ENCODE results near the gene SYNE3. TPM values are rescaled to one million over a fixed set of nuclear protein-coding genes. Genes with fewer than 3 reads are reported as not detected.

SYNE3 gene
- total RNA-seq, 1 donor from 2014 or later, result 16.5 TPM

DNA sequence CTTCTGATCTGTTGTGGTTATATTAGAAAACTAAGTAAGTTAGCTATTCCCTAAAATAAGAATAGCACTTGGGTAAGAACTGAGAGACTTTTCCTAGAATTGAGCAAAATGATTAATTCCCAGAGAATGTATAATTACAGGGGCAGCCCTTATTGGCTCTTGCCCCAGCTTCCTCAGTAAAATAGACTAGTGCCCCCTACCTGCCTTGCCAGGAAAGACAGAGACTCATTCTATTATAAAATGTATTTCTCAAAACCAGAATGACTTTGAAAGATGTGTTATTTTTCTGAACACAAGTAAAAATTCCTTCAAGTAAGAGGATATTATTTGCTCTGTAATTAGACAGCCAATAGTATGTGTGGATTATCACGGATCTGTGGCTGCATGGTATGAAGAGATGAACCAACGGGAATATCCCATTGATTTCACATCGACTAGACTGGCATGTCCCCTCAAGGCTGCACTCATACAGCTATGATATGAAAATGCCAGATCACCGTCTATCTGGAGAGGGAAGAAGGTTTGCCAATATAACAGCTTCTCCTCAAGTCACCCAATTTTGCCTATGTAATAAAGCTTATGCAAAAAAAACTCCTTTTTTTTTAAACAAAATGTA is 11.0 kb upstream of the SYNE3 start:
- intact Hi-C loops (cut with DNase I), result loop anchor here (1.0 kb wide), 2 partner anchors 38 to 85 kb away; no protein-coding TSS in a partner anchor
- DNase-seq (ENCODE audit: missing footprints), result no peak

DNA sequence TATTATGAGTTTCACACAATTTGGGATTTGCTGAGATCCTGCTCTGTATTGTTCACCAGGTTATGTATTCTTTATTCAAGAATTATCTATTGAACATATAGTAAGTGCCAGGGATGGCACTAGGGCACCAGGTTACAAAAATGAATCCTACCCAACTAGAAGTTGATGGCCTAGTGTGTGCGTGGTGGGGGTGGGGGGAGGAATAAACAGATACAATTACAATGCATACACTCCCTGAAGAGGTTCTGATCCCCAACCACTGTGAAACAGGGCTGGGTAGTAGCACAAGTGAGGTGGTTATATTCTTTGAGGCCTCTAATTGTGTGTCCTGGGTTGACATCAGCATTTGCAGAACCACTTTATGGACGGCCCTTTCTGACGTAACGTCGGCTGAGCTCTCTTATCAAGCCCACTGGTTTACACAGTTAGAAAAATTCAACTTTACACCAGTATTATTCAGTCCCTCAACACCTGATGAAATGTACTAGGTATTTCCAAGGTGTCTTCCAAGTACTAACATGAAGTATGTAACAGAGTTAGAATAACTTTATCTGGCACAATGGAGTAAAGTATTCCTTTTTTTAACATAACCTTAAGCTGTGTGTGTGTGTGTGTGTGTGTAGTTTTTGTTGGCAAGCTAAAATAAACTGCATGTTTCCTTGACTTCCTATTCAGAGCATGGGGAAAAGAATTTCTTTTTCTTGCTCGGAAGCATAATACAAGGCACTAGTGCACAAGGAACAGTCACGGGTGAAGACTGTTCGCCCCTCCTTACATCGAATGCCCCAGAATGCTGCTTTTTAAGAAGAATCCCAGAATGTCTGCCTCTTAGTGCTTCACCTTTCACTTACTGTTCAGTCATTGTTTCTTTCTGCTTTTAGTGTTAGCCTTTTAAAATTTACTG is 10.3 kb upstream of the SYNE3 start:
- ATAC-seq (no peak), DNase-seq (ENCODE audit: missing footprints) (no peak)
- intact Hi-C loops (cut with DNase I), result loop anchor here (1.0 kb wide), 2 partner anchors 37 to 84 kb away; no protein-coding TSS in a partner anchor

More for the DNA sequence above, 11.0 kb upstream of the SYNE3 start:
- ATAC-seq, result peak; percentile 59

DNA sequence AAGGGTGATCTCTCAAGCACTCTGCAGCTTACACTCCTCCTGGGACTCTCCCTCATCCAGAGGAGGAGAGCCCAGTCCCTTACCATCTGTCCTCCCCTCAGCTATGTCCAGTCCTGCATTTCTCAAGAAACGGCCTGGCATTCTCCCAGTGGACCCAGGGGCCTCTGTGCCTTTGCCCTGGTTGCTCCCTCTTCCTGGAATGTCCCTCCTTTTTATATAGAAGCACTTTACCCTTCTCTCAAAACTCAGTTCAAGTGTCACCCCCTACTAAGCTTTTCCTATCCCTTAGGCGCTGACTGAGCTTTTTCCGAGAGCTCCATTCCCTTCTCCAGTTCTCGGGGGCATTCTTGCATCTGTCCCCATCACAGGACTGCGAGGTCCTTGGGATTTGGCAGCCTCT is 9.5 kb upstream of the SYNE3 start:
- ATAC-seq (no peak), DNase-seq (ENCODE audit: missing footprints) (no peak)
- intact Hi-C loops (cut with DNase I), result no loop called here

DNA sequence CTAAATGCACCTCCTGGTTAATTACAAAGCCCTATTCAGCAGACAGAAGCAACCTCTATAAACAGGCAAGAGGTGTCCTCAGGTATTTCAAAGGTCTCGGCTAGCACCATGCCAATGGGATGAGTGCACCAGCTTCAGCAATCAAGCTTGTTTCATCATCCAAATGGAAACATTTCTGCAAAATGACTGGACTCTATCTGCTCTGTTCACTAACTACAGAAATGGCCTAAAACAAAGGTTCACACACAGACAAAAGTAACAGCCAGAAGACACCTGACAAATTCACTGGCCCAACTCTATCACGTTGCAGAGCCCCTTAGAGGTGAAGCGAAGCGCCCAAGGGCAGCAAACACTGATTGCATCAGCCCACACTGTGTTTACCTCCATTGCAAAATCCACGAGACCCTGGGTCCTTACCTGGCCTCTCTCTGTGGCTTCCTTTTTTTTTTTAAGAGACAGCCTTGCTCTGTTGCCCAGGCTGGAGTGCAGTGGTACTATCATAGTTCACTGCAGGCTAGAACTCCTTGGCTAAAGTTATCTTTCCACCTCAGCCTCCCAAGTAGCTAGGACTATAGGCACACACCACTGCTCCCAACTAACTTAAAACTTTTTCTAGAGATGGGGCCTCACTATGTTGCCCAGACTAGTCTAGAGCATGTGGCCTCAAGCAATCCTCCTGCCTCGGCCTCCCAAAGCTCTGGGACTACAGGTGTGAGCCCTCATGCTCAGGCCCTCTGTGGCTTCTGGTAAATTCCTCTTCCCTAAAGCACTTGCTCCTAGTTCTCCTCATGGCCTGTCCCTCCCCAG is 8.5 kb upstream of the SYNE3 start:
- intact Hi-C loops (cut with DNase I), result loop anchor here (5.0 kb wide), 1 partner anchor 363 kb away; no protein-coding TSS in a partner anchor
- ATAC-seq (no peak), DNase-seq (ENCODE audit: missing footprints) (no peak)

DNA sequence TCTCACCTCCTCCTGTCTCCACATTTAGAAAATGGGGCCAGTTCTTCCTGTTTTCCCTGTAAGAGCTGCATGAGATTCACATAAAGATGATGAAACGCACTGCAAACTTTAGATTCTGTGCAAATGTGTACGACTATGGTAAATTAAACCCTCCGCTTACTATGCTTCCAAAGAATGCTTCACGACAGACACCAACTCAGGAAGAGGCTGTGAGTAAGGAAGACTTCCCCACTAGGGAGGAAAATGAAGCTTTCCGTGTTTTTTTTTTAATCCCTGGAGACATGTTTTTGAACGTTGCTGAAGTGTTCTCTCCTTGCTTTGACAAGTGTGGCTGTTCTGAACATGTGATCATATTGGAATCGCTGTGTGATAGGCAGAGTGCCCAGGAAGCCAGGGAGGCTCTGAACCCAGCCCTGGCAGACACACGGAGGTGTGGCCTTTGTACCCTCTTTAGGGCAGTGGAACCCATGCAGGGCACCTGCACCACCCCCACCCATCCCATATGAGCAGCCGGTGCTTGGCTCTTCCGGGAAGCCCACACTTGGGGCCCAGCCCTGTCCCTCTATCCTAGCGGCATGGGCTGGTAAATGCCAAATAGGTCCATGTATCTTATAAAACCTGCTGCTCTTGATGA is 7.5 kb upstream of the SYNE3 start:
- no peak for DNase-seq (ENCODE audit: missing footprints)

DNA sequence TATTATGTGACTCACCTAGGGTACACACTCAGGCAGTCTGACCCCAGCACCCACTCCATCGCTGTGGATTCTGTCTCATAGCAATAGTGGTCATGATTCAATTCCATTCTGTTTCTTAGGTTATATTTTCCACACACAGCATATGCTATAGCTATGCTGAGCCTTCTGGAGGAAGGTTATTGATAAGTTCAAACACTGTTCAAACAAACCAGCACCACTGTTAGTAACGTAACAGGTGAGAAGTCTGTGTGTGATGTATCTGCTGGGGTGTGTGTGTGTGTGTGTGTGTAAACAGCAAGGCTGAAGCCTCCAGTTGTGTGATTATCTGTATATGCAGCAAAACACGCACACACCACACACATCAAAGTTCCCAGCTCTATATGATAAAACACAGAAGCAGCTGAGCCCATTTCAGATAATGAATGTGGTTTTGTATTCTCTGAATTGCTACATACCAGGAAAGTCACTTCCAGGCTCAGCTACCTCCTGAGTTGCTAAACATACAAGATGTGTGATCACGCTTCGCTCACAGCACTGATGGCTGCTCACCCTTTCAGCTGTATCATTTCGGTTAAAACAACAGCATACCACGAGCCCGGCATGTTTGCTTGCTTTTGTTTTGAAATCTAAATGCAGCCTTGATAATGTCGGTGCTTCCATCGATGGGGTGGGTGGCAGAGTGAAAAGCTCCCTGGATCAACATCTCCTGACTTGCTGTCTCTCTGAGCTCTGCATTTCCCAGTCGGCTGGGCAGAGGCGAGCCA is 6.8 kb upstream of the SYNE3 start:
- ATAC-seq (no peak), DNase-seq (ENCODE audit: missing footprints) (no peak)
- intact Hi-C loops (cut with DNase I), result loop anchor here (5.0 kb wide), 1 partner anchor 361 kb away; no protein-coding TSS in a partner anchor

More for the DNA sequence above, 7.5 kb upstream of the SYNE3 start:
- intact Hi-C loops (cut with DNase I), result loop anchor here (5.0 kb wide), 1 partner anchor 362 kb away; no protein-coding TSS in a partner anchor
- peak; percentile 21 for ATAC-seq

DNA sequence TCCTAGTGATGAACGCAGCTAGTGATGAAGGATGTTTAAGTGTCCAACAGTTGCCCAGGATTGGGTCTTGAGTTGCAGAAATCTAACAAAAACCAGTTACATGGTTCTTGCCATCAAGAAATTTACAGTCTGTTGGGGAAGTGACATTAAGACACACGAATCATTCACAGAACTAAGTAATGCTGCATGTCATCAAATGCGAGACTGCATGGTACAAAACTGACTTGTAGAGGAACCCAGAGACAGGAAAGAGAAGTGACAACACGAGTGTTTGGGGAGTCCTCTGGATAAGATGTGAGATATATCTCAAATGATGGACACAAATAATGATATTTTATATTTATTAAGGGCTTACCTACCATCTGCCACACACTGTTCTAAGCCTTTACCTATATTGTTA is 6.1 kb upstream of the SYNE3 start:
- intact Hi-C loops (cut with DNase I), result loop anchor here (5.0 kb wide), 1 partner anchor 360 kb away; no protein-coding TSS in a partner anchor
- ATAC-seq, result no peak
- DNase-seq (ENCODE audit: missing footprints), result no peak

DNA sequence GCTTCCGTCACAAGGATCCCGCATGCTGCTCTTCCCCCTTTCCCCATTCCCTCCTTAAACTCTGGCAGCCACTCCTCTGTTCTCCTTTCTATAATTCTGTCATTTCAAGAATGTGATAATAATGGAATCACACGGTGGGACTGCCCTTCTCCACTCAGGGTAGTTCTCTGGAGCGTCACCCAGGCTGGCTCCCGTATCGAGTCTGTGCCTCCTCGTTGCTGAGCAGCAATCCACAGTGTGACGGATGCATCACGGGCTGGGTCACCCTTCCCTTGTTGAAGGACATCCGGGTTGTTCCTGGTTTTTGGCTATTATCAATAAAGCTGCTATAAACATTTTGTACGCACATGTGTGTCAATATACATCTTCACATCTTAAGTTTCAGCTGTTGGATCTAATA is 5.7 kb upstream of the SYNE3 start:
- no peak for ATAC-seq
- intact Hi-C loops (cut with DNase I), result loop anchor here (5.0 kb wide), 1 partner anchor 360 kb away; no protein-coding TSS in a partner anchor
- DNase-seq (ENCODE audit: missing footprints), result no peak

DNA sequence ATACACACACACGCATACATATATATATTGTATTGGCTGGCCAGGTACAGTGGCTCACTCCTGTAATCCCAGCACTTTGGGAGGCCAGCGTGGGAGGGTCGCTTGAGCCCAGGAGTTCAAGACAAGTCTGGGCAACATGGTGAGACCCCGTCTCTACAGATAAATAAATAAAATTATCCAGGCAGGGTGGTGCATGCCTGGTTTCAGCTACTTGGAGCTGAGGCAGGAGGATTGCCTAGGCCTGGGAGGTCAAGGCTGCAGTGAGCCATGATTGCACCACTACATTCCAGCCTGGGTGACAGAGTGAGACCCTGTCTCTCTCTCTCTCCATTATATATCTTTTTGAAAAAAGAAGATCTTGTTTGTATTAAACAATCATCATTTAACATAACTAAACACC is 4.6 kb upstream of the SYNE3 start:
- no peak for ATAC-seq
- intact Hi-C loops (cut with DNase I), result loop anchor here (5.0 kb wide), 1 partner anchor 359 kb away; no protein-coding TSS in a partner anchor
- DNase-seq (ENCODE audit: missing footprints), result no peak

DNA sequence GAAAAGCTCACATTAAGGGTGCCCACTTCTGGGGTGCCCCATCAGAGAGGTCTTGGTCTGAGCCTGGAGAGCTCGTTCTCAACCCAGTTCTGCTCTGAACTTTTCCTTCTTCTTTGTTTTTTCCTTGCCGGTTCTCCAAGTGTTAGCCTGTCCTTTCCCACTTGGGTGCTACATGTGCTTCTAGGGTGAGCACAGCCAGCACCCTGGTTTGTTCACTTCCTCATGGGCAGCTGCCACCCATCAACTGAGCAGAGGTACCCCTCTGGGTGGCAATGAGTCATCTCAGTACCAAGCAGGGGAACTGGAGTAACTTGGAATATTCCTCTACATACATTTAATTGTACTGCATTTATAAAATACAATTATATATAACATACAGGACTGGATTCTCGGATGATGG is 3.9 kb upstream of the SYNE3 start:
- no peak for DNase-seq (ENCODE audit: missing footprints)
- intact Hi-C loops (cut with DNase I), result loop anchor here (5.0 kb wide), 1 partner anchor 358 kb away; no protein-coding TSS in a partner anchor
- ATAC-seq, result no peak

DNA sequence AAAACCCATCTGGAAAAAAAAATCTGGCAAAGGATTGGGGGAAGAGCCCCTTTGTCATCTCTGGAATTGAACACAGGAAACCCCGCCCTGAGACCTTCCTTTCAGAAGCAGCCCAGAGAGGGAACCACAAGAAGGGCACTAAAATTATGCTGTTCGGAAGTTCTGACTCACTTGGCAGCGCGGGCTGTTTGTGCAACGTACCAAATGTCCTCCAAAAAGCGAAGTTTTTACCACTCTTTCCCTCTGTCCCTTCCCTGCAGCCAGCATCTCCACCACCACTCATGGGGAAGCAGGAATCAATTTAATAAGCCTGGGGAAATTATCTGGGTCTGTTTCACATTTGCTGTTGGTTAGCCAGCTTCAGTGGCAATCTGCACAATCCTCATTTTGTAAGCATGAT is 3.2 kb upstream of the SYNE3 start:
- ATAC-seq (peak; percentile 9), DNase-seq (ENCODE audit: missing footprints) (peak; percentile 82)
- intact Hi-C loops (cut with DNase I), result loop anchor here (5.0 kb wide), 2 partner anchors 47 to 357 kb away; no protein-coding TSS in a partner anchor

DNA sequence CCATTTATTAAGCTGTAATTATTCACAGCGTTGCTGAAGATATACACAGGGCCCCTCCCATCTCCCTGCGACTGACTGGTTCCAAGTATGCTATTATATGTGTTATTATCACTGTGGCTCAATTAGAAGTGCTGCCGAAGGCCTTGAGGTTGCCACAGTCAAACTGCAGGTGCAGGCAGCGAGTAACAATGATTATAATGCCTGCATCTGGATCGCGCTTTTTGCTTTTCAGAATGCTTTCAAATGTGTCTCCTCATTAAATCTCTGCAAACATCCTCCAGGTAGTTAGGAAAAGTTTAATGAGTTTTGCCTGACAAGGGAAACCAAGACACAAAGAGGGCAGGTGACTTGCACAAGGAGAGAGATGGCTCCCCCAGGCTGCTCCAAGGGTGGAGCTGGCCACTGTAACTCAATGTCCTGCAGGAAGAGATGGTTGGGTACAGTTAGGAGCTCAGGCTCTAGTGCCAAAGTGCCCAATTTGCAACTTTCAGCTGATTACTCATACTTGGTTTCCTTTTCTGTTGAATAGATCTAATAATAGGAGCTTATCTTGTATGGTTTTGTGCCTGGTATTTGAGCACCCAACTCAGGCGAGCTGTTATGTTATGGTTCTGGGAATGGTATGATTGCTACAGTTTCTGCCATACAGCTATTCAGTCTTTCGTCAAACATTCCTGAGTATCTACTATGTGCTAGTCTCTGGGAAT is 1.7 kb upstream of the SYNE3 start:
- no peak for DNase-seq (ENCODE audit: missing footprints)

DNA sequence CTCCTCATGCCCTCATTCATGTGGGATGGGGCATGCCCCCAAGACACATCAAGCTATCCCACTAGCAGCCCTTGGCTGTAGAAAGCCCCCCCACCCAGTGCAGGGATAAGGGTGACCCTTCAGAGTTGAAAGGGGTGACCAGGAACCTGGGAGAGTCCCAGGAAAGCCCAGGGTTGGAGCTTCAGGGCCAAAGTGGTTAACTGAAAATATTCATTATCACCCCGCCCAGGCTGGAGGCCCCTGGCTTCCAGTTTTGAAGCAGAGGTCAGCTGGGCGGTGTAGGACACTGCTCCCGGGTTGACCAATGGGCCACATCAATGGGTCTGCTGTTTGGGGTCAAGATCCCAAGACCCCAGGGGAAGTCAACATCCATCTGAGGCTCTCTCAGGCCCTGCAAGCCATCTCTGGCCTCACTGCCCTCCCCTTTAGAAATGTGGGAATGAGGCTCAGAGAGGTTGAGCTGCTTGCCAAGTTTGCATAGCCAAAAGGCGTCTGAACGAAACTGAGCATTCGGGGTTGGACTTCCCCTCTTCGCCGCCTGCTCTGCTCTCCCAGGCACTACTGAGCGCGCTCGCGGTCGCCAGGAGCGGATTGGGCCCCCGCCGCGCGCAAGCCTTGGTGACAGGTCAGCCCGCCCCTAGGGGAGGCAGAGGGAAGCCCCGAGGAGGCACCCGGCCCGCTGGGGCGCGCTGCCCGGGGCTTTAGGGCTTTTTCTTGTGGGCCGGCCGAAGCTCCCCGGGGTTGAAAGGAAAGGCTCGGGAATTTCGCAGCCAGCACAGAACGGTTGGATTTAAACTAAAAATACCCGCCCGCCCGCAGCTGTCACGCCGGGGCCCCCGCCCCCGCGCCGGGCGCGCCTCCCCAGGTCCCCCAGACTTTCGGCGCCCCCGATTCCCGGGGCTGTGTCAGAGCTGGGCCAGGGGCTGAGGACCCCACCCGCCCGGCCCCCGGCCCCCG is 576 bp downstream of the SYNE3 start:
- intact Hi-C loops (cut with DNase I), result loop anchor here (5.0 kb wide), 1 partner anchor 44 kb away; no protein-coding TSS in a partner anchor
- ATAC-seq (peak; percentile 56), DNase-seq (ENCODE audit: missing footprints) (peak; percentile 90)

More for the DNA sequence above, 1.7 kb upstream of the SYNE3 start:
- ATAC-seq, result peak; percentile 4
- intact Hi-C loops (cut with DNase I), result loop anchor here (5.0 kb wide), 1 partner anchor 46 kb away; no protein-coding TSS in a partner anchor

DNA sequence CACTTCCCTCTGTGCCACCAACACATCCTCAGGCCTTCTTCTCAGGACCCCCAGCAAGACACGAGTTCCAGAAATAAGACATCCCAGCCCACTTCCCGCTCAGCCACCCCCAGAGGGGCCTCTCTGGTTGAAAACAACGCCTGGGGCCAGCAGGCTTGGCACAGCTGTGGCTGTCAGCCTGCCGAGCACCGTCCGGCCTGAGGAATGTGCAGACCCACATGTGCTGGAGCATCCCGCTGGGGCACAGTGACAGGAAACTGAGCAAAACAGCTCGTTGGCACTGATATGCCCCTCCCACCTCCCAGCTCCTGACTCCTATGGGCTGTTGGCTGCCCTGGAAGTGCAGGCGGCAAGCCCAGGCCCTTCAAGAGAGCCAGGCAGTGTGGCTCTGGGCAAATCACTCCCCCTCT is 1.4 kb downstream of the SYNE3 start:
- peak; percentile 86 for DNase-seq (ENCODE audit: missing footprints)
- intact Hi-C loops (cut with DNase I), result loop anchor here (5.0 kb wide), 1 partner anchor 43 kb away; no protein-coding TSS in a partner anchor
- peak; percentile 36 for ATAC-seq
